VCaP (cell line): Measurements from ENCODE around the gene ZNF823.
"Not testable (repeated sequence)": the region's sequence is repeated elsewhere in the genome, so short reads cannot be mapped to it uniquely, and the experiment has no call there.

Experiments
- H3K27ac ChIP-seq: fragments of 450-650 bp; 2 replicates; pipeline ENCODE4 v1.5.1; 2017
- TF ChIP-seq, protein P1 (sequence below): fragments of 450-650 bp; conservative IDR thresholded peaks from 2 replicates; pipeline ENCODE4 v1.5.1; 2017; ENCODE audit warnings: mild to moderate bottlenecking, moderate library complexity

The ZNF823 gene

DNA sequence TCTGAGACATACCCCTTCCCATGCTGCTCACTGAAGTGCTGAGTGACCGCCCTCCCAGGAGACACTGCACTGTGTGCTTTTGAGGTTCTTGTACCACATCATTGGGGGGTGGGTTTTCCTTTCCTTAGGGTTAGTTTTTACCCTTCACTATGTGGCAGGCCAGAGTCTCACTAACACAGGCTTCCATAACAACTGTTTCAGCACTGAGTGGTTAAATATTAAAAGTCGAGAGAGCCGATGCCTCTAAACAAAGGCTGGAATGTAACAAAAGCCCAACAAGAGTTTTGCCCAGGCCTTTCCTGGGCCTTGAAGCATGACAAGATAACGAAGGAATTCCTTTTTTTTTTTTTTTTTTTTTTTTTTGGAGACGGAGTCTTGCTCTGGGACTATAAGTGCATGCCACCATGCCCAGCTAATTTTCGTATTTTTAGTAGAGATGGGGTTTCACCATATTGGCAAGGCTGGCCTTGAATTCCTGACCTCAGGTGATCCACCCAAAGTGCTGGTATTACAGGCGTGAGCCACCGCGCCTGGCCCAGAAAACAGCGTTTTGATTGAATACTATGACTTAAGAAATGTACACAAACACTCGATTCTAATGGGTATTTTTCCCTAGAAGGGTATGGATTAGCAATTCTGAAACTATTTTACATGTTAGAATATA is 46.5 kb downstream of the ZNF823 start:
- H3K27ac ChIP-seq = no peak overlapping the region
- TF ChIP-seq, protein P1, sequence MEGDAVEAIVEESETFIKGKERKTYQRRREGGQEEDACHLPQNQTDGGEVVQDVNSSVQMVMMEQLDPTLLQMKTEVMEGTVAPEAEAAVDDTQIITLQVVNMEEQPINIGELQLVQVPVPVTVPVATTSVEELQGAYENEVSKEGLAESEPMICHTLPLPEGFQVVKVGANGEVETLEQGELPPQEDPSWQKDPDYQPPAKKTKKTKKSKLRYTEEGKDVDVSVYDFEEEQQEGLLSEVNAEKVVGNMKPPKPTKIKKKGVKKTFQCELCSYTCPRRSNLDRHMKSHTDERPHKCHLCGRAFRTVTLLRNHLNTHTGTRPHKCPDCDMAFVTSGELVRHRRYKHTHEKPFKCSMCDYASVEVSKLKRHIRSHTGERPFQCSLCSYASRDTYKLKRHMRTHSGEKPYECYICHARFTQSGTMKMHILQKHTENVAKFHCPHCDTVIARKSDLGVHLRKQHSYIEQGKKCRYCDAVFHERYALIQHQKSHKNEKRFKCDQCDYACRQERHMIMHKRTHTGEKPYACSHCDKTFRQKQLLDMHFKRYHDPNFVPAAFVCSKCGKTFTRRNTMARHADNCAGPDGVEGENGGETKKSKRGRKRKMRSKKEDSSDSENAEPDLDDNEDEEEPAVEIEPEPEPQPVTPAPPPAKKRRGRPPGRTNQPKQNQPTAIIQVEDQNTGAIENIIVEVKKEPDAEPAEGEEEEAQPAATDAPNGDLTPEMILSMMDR = no peak

DNA sequence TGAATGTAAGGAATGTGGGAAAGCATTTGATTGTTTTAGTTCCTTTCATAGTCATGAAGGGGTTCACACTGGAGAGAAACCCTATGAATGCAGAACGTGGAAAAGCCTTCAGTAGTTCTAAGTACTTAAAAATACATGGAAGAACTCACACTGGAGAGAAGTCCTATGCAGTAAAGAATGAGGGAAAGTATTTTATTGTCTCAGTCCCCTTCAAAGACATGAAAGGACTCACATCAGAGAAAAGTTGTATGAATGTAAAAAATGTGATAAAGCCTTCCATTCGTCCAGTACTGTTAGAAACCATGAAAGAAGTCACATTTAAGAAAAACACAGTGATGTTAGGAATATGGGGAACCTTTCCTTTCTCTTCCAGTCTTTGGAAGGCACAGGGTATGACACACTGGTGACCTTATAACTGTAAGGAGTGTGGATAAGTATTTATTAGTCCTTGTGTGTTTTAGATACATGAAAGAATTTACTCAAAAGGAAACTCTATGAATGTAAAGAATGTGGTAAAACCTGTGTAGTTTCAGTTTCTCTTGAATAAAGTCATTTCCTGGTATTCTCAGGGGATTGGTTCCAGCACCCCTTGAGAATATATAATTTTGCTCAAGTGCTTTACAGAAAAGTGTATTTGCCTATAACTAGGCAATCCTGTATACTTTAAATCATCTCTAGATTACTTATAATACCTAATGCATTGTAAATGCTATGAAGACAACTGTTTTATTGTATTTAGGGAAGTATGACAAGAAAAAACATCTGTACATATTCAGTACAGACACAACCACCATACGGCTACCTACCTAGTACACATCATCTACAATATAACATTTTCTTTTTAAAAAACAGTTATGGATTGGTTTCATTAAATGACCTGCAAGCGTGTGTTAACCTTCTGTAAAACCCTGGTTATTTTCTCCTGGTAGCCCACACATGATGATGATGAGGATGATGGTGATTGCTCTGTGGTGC is 52.8 kb downstream of the ZNF823 start:
- TF ChIP-seq, protein P1 = no peak

DNA sequence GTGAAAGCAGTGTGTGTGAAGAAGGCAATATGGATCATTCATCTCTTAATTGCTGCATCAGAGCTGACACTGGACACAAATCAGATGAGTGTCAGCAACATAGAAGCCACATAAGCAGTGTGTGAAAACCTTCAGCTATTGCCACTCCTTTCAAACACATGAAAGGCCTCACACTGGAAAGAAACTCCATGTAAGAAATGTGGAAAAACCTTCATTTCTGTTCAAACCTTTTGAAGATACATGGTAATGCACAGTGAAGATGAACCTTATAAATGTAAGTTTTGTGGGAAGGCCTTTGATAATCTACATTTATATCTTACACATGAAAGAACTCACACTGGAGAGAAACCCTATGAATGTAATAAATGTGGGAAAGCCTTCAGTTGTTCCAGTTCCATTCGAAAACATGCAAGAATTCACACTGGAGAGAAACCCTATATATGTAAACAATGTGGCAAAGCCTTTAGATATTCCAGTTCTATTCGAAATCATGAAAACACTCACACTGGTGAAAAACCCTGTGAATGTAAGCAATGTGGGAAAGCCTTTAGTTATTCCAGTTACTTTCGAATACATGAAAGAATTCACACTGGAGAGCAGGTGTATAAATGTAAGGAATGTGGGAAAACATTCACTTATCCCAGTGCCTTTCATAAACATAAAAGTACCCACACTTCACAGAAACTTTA is 53.6 kb downstream of the ZNF823 start:
- TF ChIP-seq, protein P1 = no peak
- no peak overlapping the region for H3K27ac ChIP-seq

More for the DNA sequence above, 52.8 kb downstream of the ZNF823 start:
- no peak overlapping the region for H3K27ac ChIP-seq

DNA sequence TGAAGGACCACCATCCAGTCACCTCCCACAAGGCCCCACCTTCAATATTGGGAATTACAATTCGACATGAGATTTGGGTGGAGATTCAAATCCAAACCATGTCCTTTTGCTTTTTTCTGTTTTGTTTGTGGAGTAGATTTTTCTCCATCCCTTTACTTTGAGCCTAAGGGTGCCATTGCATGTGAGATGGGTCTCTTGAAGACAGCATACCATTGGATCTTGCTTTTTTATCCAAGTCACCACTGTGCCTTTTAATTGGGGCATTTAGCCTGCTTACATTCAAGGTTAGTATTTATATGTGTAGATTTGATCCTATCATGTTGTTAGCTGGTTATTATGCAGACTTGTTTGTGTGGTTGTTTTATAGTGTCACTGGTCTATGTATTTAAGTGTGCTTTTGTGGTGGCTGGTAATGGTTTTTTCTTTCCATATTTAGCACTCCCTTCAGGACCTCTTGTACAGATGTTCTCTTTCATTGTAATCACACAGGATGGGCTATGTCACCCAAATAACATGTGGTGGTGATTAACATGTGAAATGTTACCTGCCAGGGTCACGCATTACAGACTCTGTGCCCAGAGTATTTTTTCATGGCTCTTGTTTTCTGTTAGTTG is 58.0 kb downstream of the ZNF823 start:
- H3K27ac ChIP-seq = no peak overlapping the region
- TF ChIP-seq, protein P1 = no peak

DNA sequence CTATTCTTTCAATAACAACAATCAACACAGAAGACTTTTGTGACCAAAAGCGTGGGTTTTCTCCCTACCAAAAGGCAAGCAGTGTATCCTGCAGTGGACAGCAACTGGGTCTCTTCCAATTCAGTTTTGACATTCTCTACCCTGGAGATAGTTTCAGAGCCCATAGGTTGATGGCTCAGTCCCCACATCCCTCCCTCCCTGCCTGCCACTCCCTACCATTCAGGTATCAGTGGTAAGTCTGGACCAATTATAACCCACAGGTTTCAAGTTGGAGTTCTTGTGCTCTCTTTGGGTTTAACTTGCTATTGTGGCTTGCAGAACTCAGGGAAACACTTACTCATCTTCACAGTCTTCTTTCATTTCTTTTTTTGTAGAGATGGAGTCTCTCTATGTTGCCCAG is 60.2 kb downstream of the ZNF823 start:
- TF ChIP-seq, protein P1 = no peak
- H3K27ac ChIP-seq = no peak overlapping the region

DNA sequence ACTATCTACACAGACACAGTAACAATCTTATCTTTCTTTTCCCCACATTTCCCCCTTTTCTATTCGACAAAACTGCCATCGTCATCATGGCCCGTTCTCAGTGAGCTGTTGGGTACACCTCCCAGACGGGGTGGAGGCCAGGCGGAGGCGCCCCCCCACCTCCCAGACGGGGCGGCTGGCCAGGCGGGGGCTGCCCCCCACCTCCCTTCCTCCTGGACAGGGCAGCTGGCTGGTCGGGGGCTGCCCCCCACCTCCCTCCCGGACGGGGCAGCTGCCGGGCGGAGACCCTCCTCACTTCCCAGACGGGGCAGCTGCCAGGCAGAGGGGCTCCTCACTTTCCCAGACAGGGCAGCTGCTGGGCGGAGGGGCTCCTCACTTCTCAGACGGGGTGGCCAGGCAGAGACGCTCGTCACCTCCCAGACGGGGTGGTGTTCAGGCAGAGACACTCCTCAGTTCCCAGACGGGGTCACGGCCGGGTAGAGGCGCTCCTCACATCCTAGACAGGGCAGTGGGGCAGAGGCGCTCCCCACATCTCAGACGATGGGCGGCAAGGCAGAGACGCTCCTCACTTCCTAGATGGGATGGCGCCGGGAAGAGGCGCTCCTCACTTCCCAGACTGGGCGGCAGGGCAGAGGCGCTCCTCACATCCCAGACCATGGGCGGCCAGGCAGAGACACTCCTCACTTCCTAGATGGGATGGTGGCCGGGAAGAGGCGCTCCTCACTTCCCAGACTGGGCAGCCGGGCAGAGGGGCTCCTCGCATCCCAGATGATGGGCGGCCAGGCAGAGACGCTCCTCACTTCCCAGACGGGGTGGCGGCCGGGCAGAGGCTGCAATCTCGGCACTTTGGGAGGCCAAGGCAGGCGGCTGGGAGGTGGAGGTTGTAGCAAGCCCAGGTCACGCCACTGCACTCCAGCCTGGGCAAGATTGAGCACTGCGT is 61.8 kb downstream of the ZNF823 start:
- H3K27ac ChIP-seq = not testable (repeated sequence)

DNA sequence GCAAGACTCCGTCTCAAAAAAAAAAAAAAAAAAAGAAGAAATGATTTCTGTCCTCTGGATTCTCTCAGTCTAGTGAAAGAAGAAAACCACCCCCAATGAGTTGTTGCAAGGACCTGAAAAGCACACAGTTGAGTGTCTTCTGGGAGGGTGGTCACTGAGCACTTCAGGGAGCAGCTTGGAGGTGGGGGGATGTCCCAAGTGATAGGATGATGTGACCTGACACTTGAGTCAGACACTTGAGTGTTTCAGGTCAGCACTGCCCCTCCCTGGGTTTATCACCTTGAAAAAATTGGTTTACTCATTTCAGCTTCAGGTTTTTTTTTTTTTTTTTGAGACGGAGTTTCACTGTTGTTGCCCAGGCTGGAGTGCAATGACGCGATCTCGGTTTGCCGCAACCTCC is 63.2 kb downstream of the ZNF823 start:
- TF ChIP-seq, protein P1 = no peak
- H3K27ac ChIP-seq = no peak overlapping the region
